GM12878 (cell line): Measurements from ENCODE around the gene PPFIA4. TPM values are rescaled to one million over a fixed set of nuclear protein-coding genes. Genes with fewer than 3 reads are reported as not detected.

Experiments
- ATAC-seq: fragments of 200-7000 bp; cut with Tn5 transposase; 3 replicates; pipeline ENCODE4 v1.9.1; 2020; ENCODE audit warnings: mild to moderate bottlenecking, moderate library complexity
- BruUV-seq: library from RNA; stranded (reverse); fragments of 400-500 nt; replicated peaks from 2 replicates; lab custom pipeline; 2021; lab: Mats Ljungman, UMichigan
- CTCF ChIA-PET: fragments of 300-600 bp; sonication (Branson Sonifier 250); formaldehyde crosslinking; extraction: SDS; loops from one replicate; lab custom pipeline; 2021; ENCODE audit warnings: inconsistent platforms; lab: Yijun Ruan, JAX
- POLR2A ChIA-PET: fragments of 350-600 bp; formaldehyde crosslinking; extraction: SDS; loops from one replicate; lab custom pipeline; 2021; ENCODE audit warnings: inconsistent platforms; lab: Charles Lee
- RAD21 ChIA-PET: fragments of 300-600 bp; sonication (Branson Sonifier 250); formaldehyde crosslinking; loops from one replicate; lab custom pipeline; 2023; ENCODE audit warnings: antibody characterized with exemption; ENCODE audit not compliant: unreplicated experiment; lab: Charles Lee
- SMC1A ChIA-PET: fragments of 300-600 bp; sonication (Branson Sonifier 250); formaldehyde crosslinking; loops from one replicate; lab custom pipeline; 2023; ENCODE audit not compliant: unreplicated experiment, uncharacterized antibody; lab: Charles Lee
- DNase-seq: peaks from one replicate; pipeline ENCODE4 v3.0.0-alpha.2; 2011; ENCODE audit warnings: low read depth, low spot score
- FAIRE-seq: peaks from 3 replicates; lab custom pipeline; 2011; peaks lifted over from hg19 to GRCh38; lab: Jason Lieb, UNC
- H2AFZ ChIP-seq: 2 replicates; pipeline ENCODE4 v1.6.0; 2011; ENCODE audit warnings: low read depth, low read length, control low read depth; ENCODE audit not compliant: control insufficient read depth
- H3K27ac ChIP-seq: 2 replicates; pipeline ENCODE4 v1.5.1; 2011; ENCODE audit warnings: control low read depth; ENCODE audit not compliant: control insufficient read depth, insufficient read depth
- H3K27me3 ChIP-seq, 2 experiments: replicated peaks in 1 of 2; 2 replicates each; pipeline versions ENCODE4 v1.6.0 to v1.6.1; 2011; ENCODE audit warnings: low read length in 1 of 2; ENCODE audit not compliant: control insufficient read depth in 2 of 2, insufficient read depth in 2 of 2
- H3K36me3 ChIP-seq, 2 experiments: 2 replicates each; pipeline ENCODE4 v1.5.1; 2011; ENCODE audit warnings: low read length in 1 of 2; ENCODE audit not compliant: control insufficient read depth in 2 of 2, insufficient read depth in 2 of 2
- H3K4me1 ChIP-seq: 2 replicates; pipeline ENCODE4 v1.6.1; 2011; ENCODE audit warnings: mild to moderate bottlenecking, low read length, moderate library complexity, mixed read lengths; ENCODE audit not compliant: control insufficient read depth, insufficient read depth
- H3K4me2 ChIP-seq: 2 replicates; pipeline ENCODE4 v1.6.0; 2011; ENCODE audit warnings: control low read depth; ENCODE audit not compliant: control insufficient read depth, insufficient read depth
- H3K4me3 ChIP-seq: fragments of 200-600 bp; sonication (generic); 2 replicates; pipeline ENCODE4 v1.5.1; 2016
- H3K79me2 ChIP-seq: 2 replicates; pipeline ENCODE4 v1.6.0; 2011; ENCODE audit warnings: low read length; ENCODE audit not compliant: control insufficient read depth, insufficient read depth
- H3K9ac ChIP-seq: 2 replicates; pipeline ENCODE4 v1.8.0; 2011; ENCODE audit warnings: low read length, control low read depth, mixed read lengths; ENCODE audit not compliant: control insufficient read depth, insufficient read depth
- H3K9me3 ChIP-seq: replicated peaks from 3 replicates; pipeline ENCODE4 v1.5.1; 2011; ENCODE audit warnings: mild to moderate bottlenecking, low read length; ENCODE audit not compliant: control insufficient read depth, insufficient read depth
- H4K20me1 ChIP-seq: 2 replicates; pipeline ENCODE4 v1.6.0; 2011; ENCODE audit not compliant: control insufficient read depth, insufficient read depth
- BACH1 ChIP-seq: fragments of 450-650 bp; IDR thresholded peaks from 2 replicates; pipeline ENCODE4 v1.6.1; 2017; ENCODE audit warnings: mild to moderate bottlenecking, borderline replicate concordance
- BMI1 ChIP-seq: fragments of 450-650 bp; IDR thresholded peaks from 2 replicates; pipeline ENCODE4 v1.6.1; 2016; ENCODE audit warnings: mild to moderate bottlenecking, moderate library complexity, borderline replicate concordance
- EGR1 ChIP-seq, 2 experiments: IDR thresholded peaks; 1 replicate in 1 of 2; 2 replicates in 1 of 2; pipeline ENCODE4 v1.6.1; 2011 to 2012; ENCODE audit warnings: low read depth in 2 of 2, low read length in 2 of 2, borderline replicate concordance in 1 of 2, mild to moderate bottlenecking in 1 of 2, moderate library complexity in 1 of 2
- EZH2 ChIP-seq: IDR thresholded peaks from 2 replicates; pipeline ENCODE4 v1.6.1; 2012; ENCODE audit warnings: low read depth, mild to moderate bottlenecking, control low read depth, inconsistent platforms, low read length, borderline replicate concordance; ENCODE audit not compliant: control insufficient read depth
- GABPA ChIP-seq: IDR thresholded peaks from 2 replicates; pipeline ENCODE4 v1.6.1; 2014; ENCODE audit warnings: antibody characterized with exemption, low read depth, mild to moderate bottlenecking, inconsistent platforms
- HDAC2 ChIP-seq: fragments of 200-600 bp; sonication (generic); IDR thresholded peaks from 2 replicates; pipeline ENCODE4 v1.6.1; 2017
- IRF4 ChIP-seq: IDR thresholded peaks from 2 replicates; pipeline ENCODE4 v1.6.1; 2011; ENCODE audit warnings: low read depth, low read length
- IRF5 ChIP-seq: fragments of 450-650 bp; IDR thresholded peaks from 2 replicates; pipeline ENCODE4 v1.6.1; 2017; ENCODE audit warnings: borderline replicate concordance
- KLF5 ChIP-seq: fragments of 450-650 bp; IDR thresholded peaks from 2 replicates; pipeline ENCODE4 v1.6.1; 2014; ENCODE audit warnings: mild to moderate bottlenecking; ENCODE audit not compliant: partially characterized antibody
- LARP7 ChIP-seq: fragments of 450-650 bp; IDR thresholded peaks from 2 replicates; pipeline ENCODE4 v1.6.1; 2017; ENCODE audit warnings: mild to moderate bottlenecking
- MEF2A ChIP-seq: IDR thresholded peaks from 2 replicates; pipeline ENCODE4 v1.6.1; 2011; ENCODE audit warnings: low read depth, mild to moderate bottlenecking, low read length, moderate library complexity; ENCODE audit not compliant: insufficient read depth
- MYC ChIP-seq: IDR thresholded peaks from 2 replicates; pipeline ENCODE4 v1.6.1; 2011; ENCODE audit warnings: mild to moderate bottlenecking, low read length, moderate library complexity, inconsistent platforms; ENCODE audit not compliant: insufficient read depth, insufficient replicate concordance, insufficient read length, severe bottlenecking
- NBN ChIP-seq: fragments of 450-650 bp; IDR thresholded peaks from 2 replicates; pipeline ENCODE4 v1.6.1; 2016
- NR2C1 ChIP-seq: fragments of 450-650 bp; IDR thresholded peaks from 2 replicates; pipeline ENCODE4 v1.6.1; 2017; ENCODE audit warnings: antibody characterized with exemption, mild to moderate bottlenecking, moderate library complexity
- RBBP5 ChIP-seq: fragments of 200-600 bp; sonication (generic); conservative IDR thresholded peaks from 2 replicates; pipeline ENCODE4 v1.6.1; 2016
- RELB ChIP-seq: fragments of 450-650 bp; IDR thresholded peaks from 2 replicates; pipeline ENCODE4 v1.6.1; 2017; ENCODE audit warnings: low read depth, mild to moderate bottlenecking, moderate library complexity
- SPI1 ChIP-seq: IDR thresholded peaks from 2 replicates; pipeline ENCODE4 v1.6.1; 2011; ENCODE audit warnings: low read depth, mild to moderate bottlenecking, low read length, moderate library complexity, borderline replicate concordance; ENCODE audit not compliant: insufficient read depth
- SREBF1 ChIP-seq: IDR thresholded peaks from 2 replicates; pipeline ENCODE4 v1.6.1; 2012; ENCODE audit warnings: mild to moderate bottlenecking, low read length
- ZBED1 ChIP-seq: IDR thresholded peaks from 2 replicates; pipeline ENCODE4 v1.6.1; 2016; ENCODE audit warnings: borderline replicate concordance
- ZNF207 ChIP-seq: fragments of 450-650 bp; IDR thresholded peaks from 2 replicates; pipeline ENCODE4 v1.6.1; 2014; ENCODE audit warnings: antibody characterized with exemption, mild to moderate bottlenecking, borderline replicate concordance
- ZNF384 ChIP-seq: IDR thresholded peaks from 2 replicates; pipeline ENCODE4 v1.6.1; 2012; ENCODE audit warnings: low read depth, mild to moderate bottlenecking, low read length, improper control_type of control experiment, borderline replicate concordance
- ZNF622 ChIP-seq: fragments of 450-650 bp; IDR thresholded peaks from 2 replicates; pipeline ENCODE4 v1.6.1; 2017; ENCODE audit warnings: mild to moderate bottlenecking, inconsistent platforms
- in situ Hi-C: fragments of 300-500 bp; cut with MboI; formaldehyde crosslinking; loops from 9 replicates; pipeline ENCODE4 v1.14.3; 2018; ENCODE audit warnings: mixed read lengths
- intact Hi-C: fragments of 100-400 bp; cut with micrococcal nuclease; formaldehyde crosslinking; loops from one replicate; pipeline ENCODE4 v1.14.2; 2022; ENCODE audit not compliant: unreplicated experiment
- polyA plus RNA-seq, 11 experiments: library from polyadenylated mRNA; depleted of rRNA in 4 of 11; unstranded in 6 of 11; stranded (reverse) in 5 of 11; fragments of >200 nt; fragmentation: Nextera tagmentation in 4 of 11; fragmentation: Illumina TruSeq in 1 of 11; extraction: Ambion mirVana in 4 of 11; extraction: Trizol in 1 of 11; gene quantifications; 1 replicate in 1 of 11; 2 replicates in 10 of 11; pipeline versions ENCODE4 v1.2.1 to v1.2.3, GENCODE V29; 2011 to 2016; ENCODE audit warnings: inconsistent platforms in 2 of 11, missing spikeins in 2 of 11, low read depth in 1 of 11
- total RNA-seq, 4 experiments: library from RNA; depleted of rRNA in 3 of 4; stranded (reverse); fragments of >200 nt in 3 of 4; fragmentation: Illumina TruSeq in 1 of 4; extraction: Trizol in 1 of 4; gene quantifications; 2 replicates each; pipeline versions ENCODE4 v1.2.1 to v1.2.3, GENCODE V29; 2013 to 2021

PPFIA4 gene
- total and polyA plus RNA-seq, 10 of the 15 experiments (the other 5 are each of a cell fraction or from before 2014, with no cell fraction given): 0.02 to 19.7 (median 0.34) TPM; not detected in 1

GRCh38 chr1:203025686-203026030 lies 633 bp upstream of the PPFIA4 start:
- intact Hi-C loops (no loop called here), in situ Hi-C loops (no loop called here)
- no peak for FAIRE-seq
- peaks cover 3 to 12% of the 10 kb centered on the region in 2 experiments for H3K36me3 ChIP-seq
- H3K4me1 ChIP-seq: no peaks in the 10 kb centered on the region; the same call in none of the 2 replicates
- ChIA-PET SMC1A (interaction anchor here (0.7 kb wide), 1 partner anchor 9 kb away, joined by 3 read pairs; no protein-coding TSS in a partner anchor), POLR2A (interaction anchor here (0.5 to 3.0 kb wide), 3 partner anchors 18 to 128 kb away, joined by 3 to 21 read pairs (median 3); partner anchors contain the start of gene TMEM183A), RAD21 (interaction anchor here (1.0 to 1.2 kb wide), 3 partner anchors 10 to 245 kb away, joined by 3 to 7 read pairs (median 3); partner anchors contain the start of gene TMEM183A), CTCF (interaction anchor here (0.5 to 2.9 kb wide), 7 partner anchors 11 to 242 kb away, joined by 3 to 8 read pairs (median 4); partner anchors contain the start of gene TMEM183A)
- no peak for DNase-seq
- BruUV-seq: no TSS peak
- H3K4me3 ChIP-seq: no peak overlapping the region
- no peak overlapping the region for H3K9ac ChIP-seq
- no peaks in the 10 kb centered on the region for H3K9me3 ChIP-seq
- no peaks in the 10 kb centered on the region for H4K20me1 ChIP-seq
- peak overlapping the region; percentile 93 for H2AFZ ChIP-seq
- peaks cover 2% of the 10 kb centered on the region; the same call in 1 of the 2 replicates for H3K79me2 ChIP-seq
- H3K27me3 ChIP-seq: no peaks in the 10 kb centered on the region; a peak in 2 of 4 replicates
- H3K27ac ChIP-seq: no peak overlapping the region
- H3K4me2 ChIP-seq: no peak overlapping the region
- no peak for ATAC-seq
- TF ChIP-seq ZNF384 (no peak), ZBED1 (0 out of 2 replicates have a peak, but pooled peaks have one; percentile 22), GABPA (no peak), ZNF622 (no peak), ZNF207 (no peak), NR2C1 (no peak), RELB (0 out of 2 replicates have a peak, but pooled peaks have one; percentile 0), NBN (no peak), BMI1 (peak; percentile 56; the same call in 1 of the 2 replicates), SREBF1 (no peak), EGR1 (IDR thresholded peaks at IDR 0.05; ENCODE audit: borderline replicate concordance in 1 of 2, low read depth in 2 of 2, low read length in 2 of 2) (no peak), IRF5 (no peak), KLF5 (no peak), HDAC2 (0 out of 2 replicates have a peak, but pooled peaks have one; percentile 24), LARP7 (no peak), IRF4 (no peak), RBBP5 (no peak), MEF2A (no peak), BACH1 (no peak), EZH2 (no peak), SPI1 (no peak), MYC (no peak)
